NCI-H524 treated with DMSO at 0.1 percent for 48 hours (cell line): ENCODE measurements around the gene SERGEF.
"Not testable (repeated sequence)": the region's sequence is repeated elsewhere in the genome, so short reads cannot be mapped to it uniquely, and the experiment has no call there.

Experiments used
- DNase-seq: peaks from one replicate; lab custom pipeline; 2025; lab: John Stamatoyannopoulos, UW

The SERGEF gene

DNA sequence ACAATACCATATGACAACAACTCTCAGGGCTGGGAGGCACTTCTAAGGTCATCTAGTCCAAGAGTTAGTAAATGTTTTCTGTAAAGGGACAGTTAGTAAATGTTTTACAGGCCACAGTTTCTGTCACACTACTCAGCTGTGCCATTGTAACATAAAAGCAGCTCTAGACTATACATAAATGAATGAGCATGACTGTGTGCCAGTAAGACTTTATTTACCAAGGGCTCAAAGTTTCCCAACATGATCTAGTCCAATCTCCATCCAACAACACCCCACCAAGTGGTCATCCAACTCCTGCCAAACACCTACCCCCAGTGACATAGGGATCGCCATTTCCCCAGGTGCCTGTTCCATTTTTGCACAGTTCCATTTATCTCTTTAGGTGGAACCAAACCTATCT lies 12.1 kb downstream of the SERGEF start:
- DNase-seq, result no peak

DNA sequence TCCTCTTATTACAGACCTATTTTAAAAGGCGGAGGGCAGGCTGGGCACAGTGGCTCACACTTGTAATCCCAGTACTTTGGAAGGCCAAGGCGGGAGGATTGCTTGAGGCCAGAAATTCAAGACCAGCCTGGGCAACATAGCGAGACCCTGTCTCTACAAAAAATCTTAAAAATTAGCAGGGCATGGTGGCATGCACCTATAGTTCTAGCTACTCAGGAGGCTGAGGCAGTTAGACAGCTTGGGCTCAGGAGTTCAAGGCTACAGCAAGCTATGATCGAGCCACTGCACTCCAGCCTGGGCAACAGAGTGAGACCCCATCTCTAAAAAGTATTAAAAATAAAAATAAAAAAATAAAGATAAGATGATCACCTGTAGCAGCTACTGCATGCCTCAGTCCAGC lies 12.7 kb downstream of the SERGEF start:
- not testable (repeated sequence) for DNase-seq

DNA sequence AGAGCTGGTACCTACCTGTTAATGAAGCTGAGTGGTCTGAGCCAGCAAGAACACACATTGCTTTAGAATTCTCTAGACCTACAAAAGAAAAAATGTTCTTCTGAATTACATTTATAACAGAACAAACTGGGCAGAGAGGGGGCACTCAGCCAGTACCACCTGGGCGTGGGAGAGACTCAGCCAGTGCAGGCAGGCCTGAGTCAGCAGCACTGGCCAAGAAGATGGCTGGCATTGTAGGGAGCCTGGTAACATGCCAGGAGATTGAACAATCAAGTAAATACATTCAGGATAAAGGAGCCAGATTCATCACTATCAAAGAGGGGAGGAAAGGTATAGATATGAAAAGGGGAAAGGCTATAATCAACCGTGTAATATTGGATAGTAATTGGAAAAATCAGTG lies 19.9 kb downstream of the SERGEF start:
- no peak for DNase-seq

DNA sequence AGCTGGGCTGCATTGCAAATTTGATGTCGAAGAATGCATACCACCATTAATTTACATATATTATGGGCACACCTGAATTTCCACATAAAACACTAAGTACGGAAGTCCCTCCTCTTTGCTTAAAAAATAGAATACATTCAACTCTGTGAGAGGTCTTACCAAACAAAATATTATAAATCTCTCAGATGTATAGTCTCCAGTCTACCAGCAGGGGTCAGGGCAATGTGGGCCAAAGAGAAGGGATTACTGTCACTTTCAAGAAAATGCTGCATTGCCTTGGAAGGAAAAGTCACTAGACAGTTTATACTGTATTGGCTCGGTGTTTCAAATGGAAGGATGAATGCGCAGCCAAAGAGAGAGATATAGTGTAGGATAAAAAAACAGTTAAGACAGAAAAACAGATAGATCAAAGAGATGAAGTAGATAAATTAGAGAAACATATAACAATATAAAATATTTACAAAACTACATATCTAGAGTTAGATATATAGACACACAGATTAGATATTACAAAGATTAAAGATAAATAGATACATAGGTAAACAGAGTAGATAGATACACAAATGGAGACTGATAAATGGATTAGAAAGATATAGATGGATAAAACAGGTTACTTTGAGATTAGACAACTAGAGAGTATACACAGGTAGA lies 20.9 kb downstream of the SERGEF start:
- DNase-seq, result peak; percentile 12

- DNase-seq, result no peak
Observed at GRCh38 chr11:17989306-17989705, 23.5 kb downstream of the SERGEF start.

GRCh38 chr11:17988465-17988864 lies 24.4 kb downstream of the SERGEF start:
- no peak for DNase-seq

DNA sequence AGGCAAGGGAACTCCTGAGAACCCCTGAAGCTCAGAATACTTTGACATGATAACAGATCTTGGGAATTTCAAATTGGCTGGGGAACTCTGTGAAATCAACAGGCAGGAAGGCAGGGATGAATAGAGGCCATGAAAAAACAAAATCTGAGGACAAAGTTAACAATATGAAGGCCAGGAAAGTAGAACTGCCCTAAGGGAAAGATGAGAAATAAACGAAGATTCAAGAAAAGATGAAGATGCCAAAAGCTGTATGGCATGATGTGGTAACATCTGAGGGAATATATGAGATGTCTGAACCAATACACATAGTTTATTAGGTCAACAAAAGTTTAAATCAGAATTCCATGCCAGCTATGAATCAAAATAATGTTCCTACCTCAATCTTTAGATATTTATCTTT lies 25.0 kb downstream of the SERGEF start:
- no peak for DNase-seq

- no peak for DNase-seq
Observed at GRCh38 chr11:17986711-17987220, 26.1 kb downstream of the SERGEF start.

GRCh38 chr11:17986007-17986710 lies 26.7 kb downstream of the SERGEF start:
- no peak for DNase-seq

- DNase-seq, result no peak
Observed at GRCh38 chr11:17985517-17985916, 27.3 kb downstream of the SERGEF start.

- DNase-seq, result no peak
Observed at GRCh38 chr11:17983569-17983968, 29.3 kb downstream of the SERGEF start.

- no peak for DNase-seq
Observed at GRCh38 chr11:17979770-17980371, 33.0 kb downstream of the SERGEF start.

GRCh38 chr11:17978553-17979287 lies 34.1 kb downstream of the SERGEF start:
- DNase-seq, result no peak

DNA sequence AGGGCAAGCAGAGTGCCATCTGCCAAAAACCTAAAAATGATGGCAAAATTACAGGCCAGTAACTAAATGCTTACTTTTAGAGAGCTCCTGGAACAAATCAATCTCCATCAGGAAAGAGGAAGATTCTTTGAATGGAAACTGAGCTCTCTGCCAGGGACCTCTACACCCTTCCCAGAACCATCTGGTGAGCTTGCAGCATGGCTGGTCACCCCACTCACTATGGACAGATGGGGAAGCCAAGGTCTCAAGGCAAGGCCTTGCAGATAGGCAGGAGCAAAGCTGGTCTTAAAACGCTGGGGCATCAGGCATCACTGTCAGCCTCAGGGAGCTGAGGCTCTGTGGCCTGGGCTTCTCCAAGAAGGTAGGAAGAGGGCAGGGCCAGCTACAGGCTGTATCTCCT lies 36.2 kb downstream of the SERGEF start:
- DNase-seq, result no peak

DNA sequence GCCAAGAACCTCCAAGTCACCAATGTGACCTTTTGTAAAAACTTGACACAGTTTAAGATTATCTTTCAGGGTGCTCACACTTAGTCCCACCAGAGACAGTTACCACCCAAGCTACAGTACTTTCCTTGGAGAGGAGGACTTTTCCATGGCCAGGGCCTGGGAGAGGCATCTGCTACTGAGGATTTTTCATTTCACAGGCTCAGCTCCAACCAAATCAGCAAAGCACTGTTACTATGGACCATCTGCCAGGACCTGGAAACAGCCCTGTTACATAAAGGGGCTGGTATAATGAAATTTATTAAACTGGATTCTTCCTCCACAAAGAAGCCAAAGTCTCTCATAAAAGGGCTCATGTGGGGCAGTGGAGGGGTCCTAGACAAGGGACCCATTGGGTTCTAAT lies 38.6 kb downstream of the SERGEF start:
- no peak for DNase-seq

DNA sequence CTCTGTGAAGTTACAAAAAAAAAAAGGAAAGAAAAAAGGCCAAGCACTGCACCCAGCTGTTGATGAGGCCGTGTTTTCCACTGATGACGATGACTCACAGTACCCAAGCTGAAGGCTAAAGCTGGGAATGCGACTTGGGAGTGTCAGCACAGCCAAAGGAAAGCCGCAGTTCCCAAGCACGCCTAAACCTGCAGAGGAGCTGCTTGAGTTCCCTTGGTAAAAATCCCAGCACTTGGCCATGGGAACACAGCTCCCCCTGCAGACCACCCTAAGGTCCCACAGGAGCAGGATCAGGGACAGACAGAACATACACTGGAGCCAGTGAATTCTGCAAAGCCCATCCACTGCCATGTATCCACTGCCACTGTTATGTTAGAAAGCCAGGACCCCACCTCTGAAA lies 39.9 kb downstream of the SERGEF start:
- DNase-seq, result peak; percentile 9

GRCh38 chr11:17968206-17968605 lies 44.6 kb downstream of the SERGEF start:
- DNase-seq, result no peak

- no peak for DNase-seq
Observed at GRCh38 chr11:17967661-17968060, 45.2 kb downstream of the SERGEF start.

DNA sequence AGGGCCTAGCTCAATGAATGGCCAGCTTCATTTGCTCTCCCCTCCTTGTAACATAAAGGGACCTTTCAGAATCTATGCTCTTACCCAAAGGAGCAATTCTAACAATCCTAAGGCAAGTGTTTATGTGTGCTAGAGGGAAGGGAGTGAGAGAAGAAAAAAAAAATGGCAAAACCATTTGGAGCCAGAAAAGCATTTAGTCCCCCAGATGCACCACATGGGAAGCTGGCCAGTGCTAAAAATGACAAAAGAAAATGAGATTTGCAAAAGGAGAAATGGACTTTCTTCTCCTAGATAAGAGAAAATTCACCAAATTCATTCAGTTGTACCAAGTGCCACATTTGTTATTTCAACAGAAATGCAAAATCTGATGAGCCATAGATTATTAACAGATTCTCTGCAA lies 52.8 kb downstream of the SERGEF start:
- no peak for DNase-seq

DNA sequence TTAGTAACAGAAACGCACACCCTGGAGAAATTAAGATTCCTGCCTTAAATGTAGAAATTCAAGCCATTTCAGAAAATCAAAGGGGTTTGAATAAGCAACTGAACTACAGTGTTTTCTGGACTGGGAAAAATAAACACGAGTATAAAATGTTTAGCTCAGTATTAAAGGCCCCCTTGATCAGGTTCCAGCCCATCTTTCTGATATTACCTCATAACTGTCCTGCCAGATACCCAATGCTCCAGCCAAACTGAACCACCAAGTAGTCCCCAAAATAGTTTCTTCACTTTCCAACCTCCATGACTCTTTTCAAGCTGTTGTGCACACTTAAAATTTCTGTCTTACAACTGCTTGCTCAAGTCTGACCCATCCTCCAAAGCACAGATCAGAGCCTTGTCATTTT lies 54.4 kb downstream of the SERGEF start:
- no peak for DNase-seq

DNA sequence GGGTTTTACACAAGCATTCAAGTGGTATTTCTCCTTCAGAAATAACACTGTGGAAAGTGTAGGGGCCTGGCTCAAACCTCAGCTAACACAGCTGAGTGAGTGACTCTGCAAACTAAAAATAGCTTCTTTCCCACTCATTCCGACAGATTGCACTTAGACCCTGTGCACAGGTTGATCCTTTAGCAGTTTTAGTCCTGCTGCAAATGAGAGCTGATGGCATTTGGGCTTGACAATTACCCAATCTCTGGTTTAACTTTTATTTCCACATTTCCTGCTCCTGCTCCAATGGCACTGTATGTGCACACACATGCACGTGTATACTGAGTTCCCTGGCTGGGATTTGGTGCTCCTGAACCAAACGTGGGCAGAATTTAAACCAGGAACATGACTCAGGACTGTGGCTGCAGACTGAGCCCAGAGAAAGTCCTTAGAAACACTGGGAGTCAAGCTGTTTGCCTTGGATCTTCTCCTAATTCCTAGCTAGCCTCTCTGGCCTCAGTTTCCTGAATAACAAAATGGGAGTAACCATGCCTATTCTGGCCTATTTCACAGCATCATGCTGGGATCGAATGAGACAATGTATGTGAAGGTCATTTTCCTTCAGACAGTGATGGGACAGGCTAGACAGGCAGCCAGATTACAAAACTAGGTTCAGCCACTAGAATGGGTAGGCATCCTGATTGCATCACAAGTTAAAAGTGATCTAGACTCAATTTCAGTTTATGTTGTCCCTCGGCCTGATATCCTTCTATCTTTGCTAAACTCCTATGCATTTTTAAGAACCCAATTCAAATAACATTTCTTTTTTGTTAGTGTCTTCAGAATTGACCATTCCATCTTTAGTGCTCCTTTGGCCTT lies 58.2 kb downstream of the SERGEF start:
- no peak for DNase-seq

DNA sequence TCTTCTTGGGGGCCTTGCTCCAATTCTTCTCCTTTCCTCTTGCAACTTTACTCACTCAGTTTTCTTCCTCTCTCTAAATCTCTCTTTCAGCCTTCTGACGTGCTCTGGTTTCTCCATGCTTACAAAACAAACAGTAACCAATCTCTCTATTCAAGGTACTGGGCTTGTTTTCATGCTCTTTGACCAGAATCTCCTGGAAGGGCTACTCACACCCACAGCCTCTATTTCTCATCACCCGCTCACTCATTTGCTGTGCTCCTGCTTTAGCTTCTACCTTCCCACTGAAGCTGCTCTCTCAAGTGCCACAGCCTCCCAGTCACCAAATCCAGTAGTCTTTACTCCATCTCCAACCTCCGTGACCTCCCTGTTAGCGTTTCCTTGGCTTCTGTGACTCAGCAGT lies 60.4 kb downstream of the SERGEF start:
- no peak for DNase-seq
